Ovary (tissue), 9 donors: Measurements from ENCODE around the gene AEN. TPM values are rescaled to one million over a fixed set of nuclear protein-coding genes. Genes with fewer than 3 reads are reported as not detected.
A peak's percentile ranks its signal among the peaks of the same experiment; 100 is the strongest.
"Not testable (repeated sequence)": the region's sequence is repeated elsewhere in the genome, so short reads cannot be mapped to it uniquely, and the experiment has no call there.

Source experiments
- DNase-seq, 5 donors: peaks; one replicate each; pipeline ENCODE4 v3.0.0-alpha.2; 2019 to 2020
- H3K27ac ChIP-seq, 2 donors: fragments of 200-600 bp; one replicate each; pipeline versions ENCODE4 v1.5.1 to v1.8.0; 2019 to 2022
- H3K27me3 ChIP-seq: fragments of 200-600 bp; one replicate; pipeline ENCODE4 v1.8.0; 2022
- H3K36me3 ChIP-seq: fragments of 200-600 bp; sonication (generic); one replicate; pipeline ENCODE4 v1.5.1; 2019
- H3K4me1 ChIP-seq: one replicate; pipeline ENCODE4 v1.8.1; 2013; ENCODE audit warnings: mild to moderate bottlenecking, moderate library complexity; ENCODE audit not compliant: insufficient read depth
- H3K4me3 ChIP-seq: fragments of 200-600 bp; sonication (generic); one replicate; pipeline ENCODE4 v1.5.1; 2017
- H3K9me3 ChIP-seq, 2 donors: fragments of 200-600 bp in 1 of 2; sonication (generic) in 1 of 2; one replicate each; pipeline versions ENCODE4 v1.5.1 to v1.8.1; 2013 to 2019; ENCODE audit warnings: mild to moderate bottlenecking in 1 of 2, moderate library complexity in 1 of 2
- CTCF ChIP-seq, 3 donors: fragments of 450-650 bp in 2 of 3; fragments of 200-600 bp in 1 of 3; IDR thresholded peaks; one replicate each; pipeline versions ENCODE4 v1.5.1 to v1.8.0; 2016 to 2022; ENCODE audit warnings: antibody characterized with exemption in 3 of 3, mild to moderate bottlenecking in 1 of 3
- EP300 ChIP-seq: sonication (generic); formaldehyde crosslinking; IDR thresholded peaks from one replicate; pipeline ENCODE4 v1.6.1; 2017; ENCODE audit warnings: antibody characterized with exemption
- POLR2A ChIP-seq: fragments of 450-650 bp; IDR thresholded peaks from one replicate; pipeline ENCODE4 v1.6.1; 2017; ENCODE audit warnings: antibody characterized with exemption, mild to moderate bottlenecking, moderate library complexity
- WGBS, 3 donors: extraction: QIAGEN DNeasy Blood & Tissue Kit in 1 of 3; methylation state at CpG; one replicate each; pipeline versions ENCODE4 v1.1.5 to v1.1.7; 2013 to 2017; 5-methylcytosine and 5-hydroxymethylcytosine counted together
- intact Hi-C, 4 donors: fragments of 100-400 bp; cut with DNase I; formaldehyde crosslinking; loops; one replicate each; pipeline versions ENCODE4 v1.11.0 to v1.15.1; 2022 to 2023
- polyA plus RNA-seq, 2 donors: library from polyadenylated mRNA; stranded (reverse); fragments of 200-250 nt in 1 of 2; fragments of 350-450 nt in 1 of 2; fragmentation: Illumina TruSeq in 1 of 2; extraction: RNeasy Lipid Tissue Mini Kit (QIAGEN cat#74804) in 1 of 2; gene quantifications; one replicate each; pipeline ENCODE4 v1.2.3, GENCODE V29; 2013 to 2014
- total RNA-seq, 7 donors: library from RNA; depleted of rRNA in 2 of 7; stranded (reverse); fragments of >200 nt in 2 of 7; fragmentation: NEBNext Ultra II Directional in 3 of 7; extraction: Animal tissue kit (Norgen Biotek cat#: 25700) in 3 of 7; gene quantifications; one replicate each; pipeline versions ENCODE4 v1.1.0 to v1.2.4, GENCODE V29; 2016 to 2023
- donor health status: DM: no; HTN: no; CAD: no; lungs with moderate emphysema.
- donor health status: DM: no; HTN: no; CAD: no.
- donor health status: Bipolar disorder and iron deficiency.
- donor health status: DM: yes; HTN: yes; CAD: no.
- donor health status: DM: no; HTN: no; CAD: no.
- donor health status: DM: yes; HTN: yes; CAD: no.

AEN gene
- total and polyA plus RNA-seq, 9 donors: 6.9 to 27.1 (median 15.6) TPM

GRCh38 chr15:88630798-88631463 lies 9.8 kb downstream of the AEN start:
- Histone ChIP-seq H3K36me3 (no peaks in the 10 kb centered on the region), H3K9me3 (no peaks in the 10 kb centered on the region), H3K27me3 (no peaks in the 10 kb centered on the region), H3K27ac (no peak overlapping the region), H3K4me1 (no peaks in the 10 kb centered on the region), H3K4me3 (no peak overlapping the region)
- TF ChIP-seq EP300 (no peak), CTCF (IDR thresholded peaks at IDR 0.05) (no peak), POLR2A (no peak)
- intact Hi-C loops: no loop called here
- 80 to 84% (median 84%) methylated on average over 7 of the region's 7 CpGs for WGBS, 3 donors
- DNase-seq: peak in 1 of 5 donors; percentile 5

DNA sequence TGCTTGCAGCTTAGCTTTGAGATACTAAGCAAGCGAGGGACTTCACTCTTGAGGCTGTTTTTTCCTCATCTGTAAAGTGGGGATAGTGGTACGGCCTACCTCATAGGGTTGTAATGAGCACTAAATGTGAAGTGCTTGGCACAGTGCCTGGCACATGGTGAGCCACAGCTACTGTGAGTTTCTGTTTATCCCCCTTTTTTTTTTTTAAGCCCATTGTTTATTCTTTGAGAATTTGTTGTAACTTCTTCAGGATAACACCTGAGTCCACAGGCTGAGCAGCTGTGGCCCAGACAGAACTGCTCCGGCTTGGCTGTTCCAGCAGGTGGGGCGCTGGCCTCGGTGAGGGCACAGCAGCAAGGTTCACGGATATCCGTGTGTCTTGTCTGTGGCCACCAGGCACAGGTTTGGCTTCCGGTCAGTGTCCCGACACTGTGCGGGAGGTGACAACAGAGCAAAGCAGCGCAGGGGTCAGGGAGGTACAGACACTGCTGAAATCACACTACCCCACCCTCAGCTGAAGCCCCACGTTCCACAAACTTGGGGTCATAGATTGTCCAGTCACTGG lies 10.4 kb downstream of the AEN start:
- H3K9me3 ChIP-seq: no peaks in the 10 kb centered on the region
- H3K27ac ChIP-seq: no peak overlapping the region
- no peak overlapping the region for H3K4me3 ChIP-seq
- no peaks in the 10 kb centered on the region for H3K27me3 ChIP-seq
- no peaks in the 10 kb centered on the region for H3K4me1 ChIP-seq
- intact Hi-C loops: no loop called here
- TF ChIP-seq CTCF (IDR thresholded peaks at IDR 0.05) (no peak), POLR2A (no peak), EP300 (no peak)
- 85 to 92% (median 86%) methylated on average over 12 of the region's 12 CpGs for WGBS, 3 donors
- peak in 2 of 5 donors; percentile 33 to 47 for DNase-seq
- no peaks in the 10 kb centered on the region for H3K36me3 ChIP-seq

- intact Hi-C loops, H3K4me1 ChIP-seq, DNase-seq, H3K27me3 ChIP-seq, H3K9me3 ChIP-seq, H3K4me3 ChIP-seq, H3K36me3 ChIP-seq, H3K27ac ChIP-seq: not testable (repeated sequence)
- WGBS, 3 donors: 87 to 98% (median 89%) methylated on average over 7 of the region's 7 CpGs
Observed at GRCh38 chr15:88632797-88633196, 11.7 kb downstream of the AEN start.

DNA sequence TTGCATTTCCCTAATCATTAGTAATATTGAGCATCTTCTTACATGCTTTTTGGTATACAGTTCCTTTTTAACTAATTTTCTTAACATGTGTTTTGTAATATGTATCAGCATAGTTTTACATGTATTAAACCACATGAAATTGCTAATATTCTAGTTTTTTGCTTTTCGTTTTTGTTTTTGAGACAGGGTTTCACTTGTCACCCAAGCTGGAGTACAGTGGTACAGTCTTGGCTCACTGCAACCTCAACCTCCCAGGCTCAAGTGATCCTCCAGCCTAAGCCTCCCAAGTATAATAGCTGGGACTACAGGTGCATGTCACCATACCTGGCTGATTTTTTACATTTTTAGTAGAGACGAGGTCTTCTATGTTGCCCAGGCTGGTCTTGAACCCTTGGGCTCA lies 13.3 kb downstream of the AEN start:
- WGBS, 3 donors: 89 to 94% (median 91%) methylated on average over 2 of the region's 2 CpGs
- Histone ChIP-seq H3K36me3 (no peaks in the 10 kb centered on the region), H3K27ac (no peak overlapping the region), H3K27me3 (no peaks in the 10 kb centered on the region), H3K4me3 (no peak overlapping the region), H3K9me3 (no peaks in the 10 kb centered on the region), H3K4me1 (peaks cover 8% of the 10 kb centered on the region)
- intact Hi-C loops: no loop called here
- TF ChIP-seq POLR2A (no peak), CTCF (IDR thresholded peaks at IDR 0.05) (no peak), EP300 (no peak)
- no peak for DNase-seq

- no peaks in the 10 kb centered on the region for H3K9me3 ChIP-seq
- DNase-seq: no peak
- no peak overlapping the region for H3K4me3 ChIP-seq
- H3K4me1 ChIP-seq: peaks cover 8% of the 10 kb centered on the region
- H3K27ac ChIP-seq: no peak overlapping the region
- H3K36me3 ChIP-seq: no peaks in the 10 kb centered on the region
- WGBS, 3 donors: 66 to 68% (median 68%) methylated on average over 6 of the region's 6 CpGs
- intact Hi-C loops: no loop called here
- TF ChIP-seq CTCF (IDR thresholded peaks at IDR 0.05) (no peak), POLR2A (no peak), EP300 (no peak)
- no peaks in the 10 kb centered on the region for H3K27me3 ChIP-seq
Observed at GRCh38 chr15:88635318-88635717, 14.2 kb downstream of the AEN start.
